GM23338 (cell line): Measurements from ENCODE around the gene GOLT1A. TPM values are rescaled to one million over a fixed set of nuclear protein-coding genes. Genes with fewer than 3 reads are reported as not detected.

Experiments used
- ATAC-seq: fragments of 200-7000 bp; cut with Tn5 transposase; 3 replicates; pipeline ENCODE4 v1.9.1; 2020
- DNase-seq: peaks from one replicate; pipeline ENCODE4 v3.0.0-alpha.2; 2015; ENCODE audit warnings: low spot score
- H2AFZ ChIP-seq: fragments of 200-600 bp; sonication (generic); 2 replicates; pipeline ENCODE4 v1.8.0; 2016; ENCODE audit warnings: antibody characterized with exemption, mild to moderate bottlenecking, moderate library complexity
- H3F3A ChIP-seq: fragments of 200-600 bp; sonication (generic); replicated peaks from 2 replicates; pipeline ENCODE4 v1.8.0; 2017; ENCODE audit warnings: antibody characterized with exemption, mixed run types, low read depth
- H3K27ac ChIP-seq: fragments of 200-600 bp; sonication (generic); 2 replicates; pipeline ENCODE4 v1.6.1; 2016; ENCODE audit warnings: low read depth
- H3K27me3 ChIP-seq: fragments of 200-600 bp; sonication (generic); 2 replicates; pipeline ENCODE4 v1.8.0; 2016; ENCODE audit warnings: mild to moderate bottlenecking, mixed run types, moderate library complexity; ENCODE audit not compliant: insufficient read depth
- H3K36me3 ChIP-seq: fragments of 200-600 bp; sonication (generic); 2 replicates; pipeline ENCODE4 v1.8.0; 2016; ENCODE audit warnings: mild to moderate bottlenecking; ENCODE audit not compliant: insufficient read depth
- H3K4me1 ChIP-seq: fragments of 200-600 bp; sonication (generic); 2 replicates; pipeline ENCODE4 v1.8.0; 2016; ENCODE audit warnings: mild to moderate bottlenecking, moderate library complexity; ENCODE audit not compliant: insufficient read depth
- H3K4me2 ChIP-seq: fragments of 200-600 bp; sonication (generic); 2 replicates; pipeline ENCODE4 v1.7.1; 2017; ENCODE audit warnings: mixed run types
- H3K4me3 ChIP-seq: fragments of 200-600 bp; sonication (generic); 2 replicates; pipeline ENCODE4 v1.6.1; 2016; ENCODE audit warnings: mixed run types
- H3K79me2 ChIP-seq: fragments of 200-600 bp; sonication (generic); replicated peaks from 2 replicates; pipeline ENCODE4 v1.8.0; 2017; ENCODE audit warnings: mild to moderate bottlenecking; ENCODE audit not compliant: insufficient read depth
- H3K9me2 ChIP-seq: fragments of 200-600 bp; sonication (generic); 2 replicates; pipeline ENCODE4 v1.8.0; 2017; ENCODE audit not compliant: insufficient read depth
- H4K20me1 ChIP-seq: fragments of 200-600 bp; sonication (generic); replicated peaks from 2 replicates; pipeline ENCODE4 v1.8.0; 2017; ENCODE audit warnings: mild to moderate bottlenecking; ENCODE audit not compliant: insufficient read depth
- H3K27ac Mint-ChIP-seq: 2 replicates; pipeline ENCODE4 v1.8.0; 2020; ENCODE audit warnings: inconsistent platforms, mild to moderate bottlenecking, moderate library complexity, mixed read lengths
- H3K27me3 Mint-ChIP-seq: 3 replicates; pipeline ENCODE4 v1.8.0; 2022; ENCODE audit warnings: low read depth, mild to moderate bottlenecking, moderate library complexity, mixed read lengths, inconsistent platforms; ENCODE audit not compliant: insufficient read depth, poor library complexity
- H3K36me3 Mint-ChIP-seq: 3 replicates; pipeline ENCODE4 v1.8.0; 2021; ENCODE audit warnings: low read depth, mild to moderate bottlenecking, inconsistent platforms, moderate library complexity, mixed read lengths
- H3K4me1 Mint-ChIP-seq: 3 replicates; pipeline ENCODE4 v1.8.0; 2020; ENCODE audit warnings: mild to moderate bottlenecking, inconsistent platforms, mixed read lengths
- H3K4me3 Mint-ChIP-seq: 3 replicates; pipeline ENCODE4 v1.8.0; 2021; ENCODE audit warnings: moderate library complexity, mild to moderate bottlenecking, inconsistent platforms, mixed read lengths
- H3K9me3 Mint-ChIP-seq: 3 replicates; pipeline ENCODE4 v1.8.0; 2020; ENCODE audit warnings: moderate library complexity, mild to moderate bottlenecking, inconsistent platforms, mixed read lengths
- CREB1 ChIP-seq: fragments of 250-450 bp; sonication (Bioruptor Pico); IDR thresholded peaks from 2 replicates; pipeline ENCODE4 v1.5.0; 2020; ENCODE audit warnings: low read depth, mild to moderate bottlenecking, moderate library complexity
- CTCF ChIP-seq, 2 experiments: fragments of 200-600 bp in 1 of 2; sonication (generic) in 1 of 2; conservative IDR thresholded peaks; 2 replicates each; pipeline versions ENCODE4 v1.5.1 to v1.6.1; 2016 to 2017; ENCODE audit warnings: antibody characterized with exemption in 2 of 2, low read depth in 2 of 2, mild to moderate bottlenecking in 2 of 2, moderate library complexity in 1 of 2
- ETS1 ChIP-seq: IDR thresholded peaks from 2 replicates; pipeline ENCODE4 v1.6.1; 2016; ENCODE audit warnings: antibody characterized with exemption
- EZH2 ChIP-seq: fragments of 200-600 bp; sonication (generic); IDR thresholded peaks from one replicate; pipeline ENCODE4 v1.8.0; 2017; ENCODE audit warnings: antibody characterized with exemption, mild to moderate bottlenecking, low read depth; ENCODE audit not compliant: unreplicated experiment
- EZH2phosphoT487 ChIP-seq: fragments of 200-600 bp; sonication (generic); IDR thresholded peaks from one replicate; pipeline ENCODE4 v1.8.1; 2018; ENCODE audit warnings: antibody characterized with exemption; ENCODE audit not compliant: unreplicated experiment
- JUNB ChIP-seq: IDR thresholded peaks from one replicate; pipeline ENCODE4 v1.6.1; 2016; ENCODE audit warnings: antibody characterized with exemption; ENCODE audit not compliant: unreplicated experiment
- NANOG ChIP-seq: IDR thresholded peaks from 2 replicates; pipeline ENCODE4 v1.6.1; 2016; ENCODE audit warnings: antibody characterized with exemption, borderline replicate concordance
- POLR2AphosphoS5 ChIP-seq: IDR thresholded peaks from 2 replicates; pipeline ENCODE4 v1.6.1; 2016; ENCODE audit warnings: antibody characterized with exemption, low read depth
- REST ChIP-seq: IDR thresholded peaks from one replicate; pipeline ENCODE4 v1.6.1; 2018; ENCODE audit warnings: antibody characterized with exemption; ENCODE audit not compliant: unreplicated experiment
- STAT1 ChIP-seq: IDR thresholded peaks from one replicate; pipeline ENCODE4 v1.6.1; 2016; ENCODE audit warnings: antibody characterized with exemption; ENCODE audit not compliant: unreplicated experiment
- ZNF114 ChIP-seq: fragments of 250-450 bp; sonication (Bioruptor Pico); IDR thresholded peaks from 2 replicates; pipeline ENCODE4 v1.5.0; 2020; ENCODE audit warnings: mild to moderate bottlenecking, moderate library complexity
- ZNF331 ChIP-seq: fragments of 250-450 bp; sonication (Bioruptor Pico); IDR thresholded peaks from 2 replicates; pipeline ENCODE4 v1.5.0; 2020; ENCODE audit warnings: low read depth, mild to moderate bottlenecking, moderate library complexity
- ZNF462 ChIP-seq: fragments of 250-450 bp; sonication (Bioruptor Pico); IDR thresholded peaks from 2 replicates; pipeline ENCODE4 v1.5.0; 2020; ENCODE audit warnings: mild to moderate bottlenecking, moderate library complexity
- polyA plus RNA-seq: library from polyadenylated mRNA; unstranded; fragments of >200 nt; fragmentation: Nextera tagmentation; extraction: Ambion mirVana; gene quantifications from 2 replicates; pipeline ENCODE4 v1.2.1, GENCODE V29; 2016
- total RNA-seq: library from RNA; depleted of rRNA; stranded (reverse); fragments of >200 nt; shearing (Covaris generic); gene quantifications from 2 replicates; pipeline ENCODE4 v1.2.3, GENCODE V29; 2014

The GOLT1A gene
- total and polyA plus RNA-seq, 2 experiments from 2014 or later = 3.0 to 7.2 TPM

- Histone ChIP-seq H4K20me1 (no peaks in the 10 kb centered on the region; the same call in none of the 2 replicates), H3K9me2 (no peaks in the 10 kb centered on the region), H3F3A (peaks cover 5% of the 10 kb centered on the region; the same call in 1 of the 2 replicates), H3K27me3 (no peaks in the 10 kb centered on the region), H2AFZ (no peak overlapping the region), H3K79me2 (no peaks in the 10 kb centered on the region), H3K4me2 (no peak overlapping the region), H3K4me3 (no peak overlapping the region), H3K27ac (no peak overlapping the region), H3K4me1 (no peaks in the 10 kb centered on the region), H3K36me3 (no peaks in the 10 kb centered on the region)
- DNase-seq = peak; percentile 90
- peaks cover 3% of the 10 kb centered on the region; the same call in 2 of the 3 replicates for H3K4me1 Mint-ChIP-seq
- TF ChIP-seq EZH2 (no peak), POLR2AphosphoS5 (no peak), EZH2phosphoT487 (no peak), CTCF (conservative IDR thresholded peaks at IDR 0.05; ENCODE audit: low read depth in 2 of 2) (peak; percentile 87 to 96), ZNF331 (CRISPR knock-in tag) (no peak), JUNB (no peak), ZNF462 (CRISPR knock-in tag) (peak; percentile 80), NANOG (no peak), CREB1 (peak; percentile 42; the same call in 1 of the 2 replicates), REST (no peak), ZNF114 (CRISPR knock-in tag) (no peak), ETS1 (no peak), STAT1 (no peak)
- H3K36me3 Mint-ChIP-seq = no peaks in the 10 kb centered on the region
- ATAC-seq = peak; percentile 99
- H3K27ac Mint-ChIP-seq = no peak overlapping the region
- H3K9me3 Mint-ChIP-seq = no peaks in the 10 kb centered on the region
- no peak overlapping the region for H3K4me3 Mint-ChIP-seq
- peaks cover 2% of the 10 kb centered on the region for H3K27me3 Mint-ChIP-seq
These were observed 6.6 kb downstream of the GOLT1A start for GRCh38 chr1:204207136-204207616.
